OCI-LY3 (cell line): ENCODE data around the gene TTL.
"Not testable (repeated sequence)": the region's sequence is repeated elsewhere in the genome, so short reads cannot be mapped to it uniquely, and the experiment has no call there.

Source experiments
- H2AFZ ChIP-seq: fragments of 200-600, 300-600 bp; shearing (Covaris generic); 2 replicates; pipeline ENCODE4 v1.6.0; 2014; ENCODE audit warnings: antibody characterized with exemption, low read depth, low read length
- H3K27ac ChIP-seq: fragments of 200-600, 300-600 bp; sonication (generic); 2 replicates; pipeline ENCODE4 v1.5.1; 2014; ENCODE audit warnings: mild to moderate bottlenecking, low read length, moderate library complexity, mixed read lengths
- H3K27me3 ChIP-seq: fragments of 200-600, 300-600 bp; sonication (generic); 2 replicates; pipeline ENCODE4 v1.6.1; 2014; ENCODE audit warnings: low read depth, low read length, mixed read lengths
- H3K36me3 ChIP-seq: fragments of 200-600, 300-600 bp; sonication (generic); replicated peaks from 2 replicates; pipeline ENCODE3; 2014; ENCODE audit warnings: low read depth, low read length, mixed read lengths
- H3K4me1 ChIP-seq: fragments of 300-600, 200-600 bp; sonication (generic); 2 replicates; pipeline ENCODE4 v1.6.1; 2014; ENCODE audit warnings: low read length, mixed read lengths
- H3K4me2 ChIP-seq: fragments of 200-600, 300-600 bp; sonication (generic); 2 replicates; pipeline ENCODE4 v1.6.1; 2014; ENCODE audit warnings: low read length, mixed read lengths
- H3K4me3 ChIP-seq: fragments of 300-600, 200-600 bp; sonication (generic); 2 replicates; pipeline ENCODE4 v1.5.1; 2014; ENCODE audit warnings: antibody characterized with exemption, mild to moderate bottlenecking, low read length, moderate library complexity
- H3K79me2 ChIP-seq: fragments of 300-600, 200-600 bp; shearing (Covaris generic); 2 replicates; pipeline ENCODE4 v1.6.1; 2014; ENCODE audit warnings: mild to moderate bottlenecking, low read length, mixed read lengths
- H3K9ac ChIP-seq: fragments of 300-600, 200-600 bp; shearing (Covaris generic); 2 replicates; pipeline ENCODE4 v1.6.0; 2014; ENCODE audit warnings: mild to moderate bottlenecking, low read length, moderate library complexity
- H3K9me3 ChIP-seq: fragments of 200-600, 300-600 bp; shearing (Covaris generic); 2 replicates; pipeline ENCODE4 v1.6.1; 2014; ENCODE audit warnings: low read length, mixed read lengths; ENCODE audit not compliant: insufficient read depth
- H4K20me1 ChIP-seq: fragments of 200-600, 300-600 bp; sonication (generic); 2 replicates; pipeline ENCODE4 v1.6.1; 2016; ENCODE audit warnings: low read length, mixed read lengths; ENCODE audit not compliant: insufficient read depth
- CTCF ChIP-seq: fragments of 200-600, 300-600 bp; sonication (generic); IDR thresholded peaks from 2 replicates; pipeline ENCODE4 v1.5.1; 2014; ENCODE audit warnings: antibody characterized with exemption, low read length, low read depth
- EZH2phosphoT487 ChIP-seq: fragments of 200-600 bp; shearing (Covaris generic); IDR thresholded peaks from 2 replicates; pipeline ENCODE4 v1.6.1; 2018; ENCODE audit warnings: antibody characterized with exemption, mixed run types, low read depth

The TTL gene

GRCh38 chr2:112523291-112523777 is 41.4 kb downstream of the TTL start:
- no peak overlapping the region for H3K4me2 ChIP-seq
- H3K27ac ChIP-seq = no peak overlapping the region
- H2AFZ ChIP-seq = no peak overlapping the region
- H3K9me3 ChIP-seq = no peaks in the 10 kb centered on the region
- H3K36me3 ChIP-seq = peaks cover 5% of the 10 kb centered on the region
- no peak overlapping the region for H3K9ac ChIP-seq
- H3K27me3 ChIP-seq = no peaks in the 10 kb centered on the region
- TF ChIP-seq EZH2phosphoT487 (no peak), CTCF (no peak)
- no peaks in the 10 kb centered on the region for H3K79me2 ChIP-seq
- no peaks in the 10 kb centered on the region for H4K20me1 ChIP-seq
- H3K4me3 ChIP-seq = no peak overlapping the region
- no peaks in the 10 kb centered on the region for H3K4me1 ChIP-seq

- H3K4me2 ChIP-seq, H3K4me3 ChIP-seq, H3K27me3 ChIP-seq, H4K20me1 ChIP-seq, H2AFZ ChIP-seq, H3K4me1 ChIP-seq, H3K27ac ChIP-seq, H3K9me3 ChIP-seq, H3K9ac ChIP-seq, H3K79me2 ChIP-seq: not testable (repeated sequence)
- H3K36me3 ChIP-seq = peaks cover 11% of the 10 kb centered on the region
Observed at GRCh38 chr2:112524276-112524675, 42.3 kb downstream of the TTL start.

GRCh38 chr2:112528541-112528940 is 46.6 kb downstream of the TTL start:
- no peaks in the 10 kb centered on the region for H4K20me1 ChIP-seq
- no peaks in the 10 kb centered on the region for H3K4me1 ChIP-seq
- no peak overlapping the region for H3K4me2 ChIP-seq
- no peak overlapping the region for H3K4me3 ChIP-seq
- peaks cover 8% of the 10 kb centered on the region for H3K36me3 ChIP-seq
- no peak overlapping the region for H2AFZ ChIP-seq
- H3K79me2 ChIP-seq = no peaks in the 10 kb centered on the region
- H3K27ac ChIP-seq = no peak overlapping the region
- H3K9me3 ChIP-seq = no peaks in the 10 kb centered on the region
- TF ChIP-seq EZH2phosphoT487 (no peak), CTCF (no peak)
- no peak overlapping the region for H3K9ac ChIP-seq
- no peaks in the 10 kb centered on the region for H3K27me3 ChIP-seq

- peaks cover 8% of the 10 kb centered on the region for H3K36me3 ChIP-seq
- no peak overlapping the region for H3K9ac ChIP-seq
- H3K9me3 ChIP-seq = no peaks in the 10 kb centered on the region
- no peak overlapping the region for H2AFZ ChIP-seq
- H3K27ac ChIP-seq = no peak overlapping the region
- no peaks in the 10 kb centered on the region for H3K79me2 ChIP-seq
- H4K20me1 ChIP-seq = no peaks in the 10 kb centered on the region
- H3K4me3 ChIP-seq = no peak overlapping the region
- H3K4me1 ChIP-seq = no peaks in the 10 kb centered on the region
- no peaks in the 10 kb centered on the region for H3K27me3 ChIP-seq
- TF ChIP-seq EZH2phosphoT487 = no peak
- no peak overlapping the region for H3K4me2 ChIP-seq
Observed at GRCh38 chr2:112529757-112530156, 47.8 kb downstream of the TTL start.

GRCh38 chr2:112530728-112531127 is 48.8 kb downstream of the TTL start:
- Histone ChIP-seq H3K36me3 (peaks cover 8% of the 10 kb centered on the region), H4K20me1 (no peaks in the 10 kb centered on the region), H3K9ac (no peak overlapping the region), H3K4me2 (no peak overlapping the region), H3K4me3 (no peak overlapping the region), H3K27ac (no peak overlapping the region), H2AFZ (no peak overlapping the region), H3K4me1 (no peaks in the 10 kb centered on the region), H3K79me2 (no peaks in the 10 kb centered on the region), H3K27me3 (no peaks in the 10 kb centered on the region), H3K9me3 (no peaks in the 10 kb centered on the region)
- TF ChIP-seq EZH2phosphoT487 = no peak
- TF ChIP-seq CTCF = no peak
